ENCODE measurements around the gene SEMA4F. TPM values are rescaled to one million over a fixed set of nuclear protein-coding genes. Genes with fewer than 3 reads are reported as not detected.

SEMA4F gene
- total and polyA plus RNA-seq, 2 donors, result 2.2 to 5.0 TPM

- no peaks in the 10 kb centered on the region for H3K36me3 ChIP-seq (ENCODE audit: insufficient read depth)
- no peak for DNase-seq (ENCODE audit: extremely low spot score)
- 77% methylated on average over 2 of the region's 2 CpGs for WGBS
Measured at GRCh38 chr2:74639550-74639949, 14.5 kb upstream of the SEMA4F start.

GRCh38 chr2:74645344-74645743 lies 8.7 kb upstream of the SEMA4F start:
- no peak overlapping the region for H3K4me3 ChIP-seq (ENCODE audit: low read depth, low read length)

More at GRCh38 chr2:74639550-74639949, 14.5 kb upstream of the SEMA4F start:
- Histone ChIP-seq H3K4me3 (ENCODE audit: low read depth, low read length) (no peak overlapping the region), H3K4me1 (ENCODE audit: insufficient read depth) (no peaks in the 10 kb centered on the region), H3K27ac (ENCODE audit: low read depth) (no peak overlapping the region)

DNA sequence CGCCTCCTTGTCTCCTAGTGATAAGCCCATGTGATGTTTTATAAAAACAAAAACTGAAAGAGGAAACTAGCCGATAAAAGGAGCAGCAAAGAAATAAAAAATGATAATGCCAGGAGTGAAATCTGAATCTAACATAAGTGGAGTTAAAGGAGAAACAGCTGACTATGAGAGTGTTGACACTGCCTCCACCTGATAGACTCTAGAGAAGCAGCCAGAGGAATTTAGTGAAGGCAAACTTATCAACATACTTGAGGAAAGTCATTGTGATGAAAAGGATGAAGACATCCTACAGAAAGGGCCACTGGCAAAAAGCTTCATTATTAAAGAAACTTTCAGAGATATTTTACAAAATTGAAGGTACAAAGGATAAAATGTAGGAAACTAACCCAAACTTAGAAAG lies 7.8 kb upstream of the SEMA4F start:
- WGBS, result 68% methylated on average over 2 of the region's 2 CpGs
- H3K36me3 ChIP-seq (ENCODE audit: insufficient read depth), result no peaks in the 10 kb centered on the region
- no peak overlapping the region for H3K4me3 ChIP-seq (ENCODE audit: low read depth, low read length)
- no peaks in the 10 kb centered on the region for H3K4me1 ChIP-seq (ENCODE audit: insufficient read depth)
- H3K27ac ChIP-seq (ENCODE audit: low read depth), result no peak overlapping the region
- DNase-seq (ENCODE audit: extremely low spot score), result no peak

More at GRCh38 chr2:74645344-74645743, 8.7 kb upstream of the SEMA4F start:
- Histone ChIP-seq H3K36me3 (ENCODE audit: insufficient read depth) (no peaks in the 10 kb centered on the region), H3K4me1 (ENCODE audit: insufficient read depth) (no peaks in the 10 kb centered on the region), H3K27ac (ENCODE audit: low read depth) (no peak overlapping the region)
- no peak for DNase-seq (ENCODE audit: extremely low spot score)
- WGBS, result 68% methylated on average over 4 of the region's 4 CpGs

DNA sequence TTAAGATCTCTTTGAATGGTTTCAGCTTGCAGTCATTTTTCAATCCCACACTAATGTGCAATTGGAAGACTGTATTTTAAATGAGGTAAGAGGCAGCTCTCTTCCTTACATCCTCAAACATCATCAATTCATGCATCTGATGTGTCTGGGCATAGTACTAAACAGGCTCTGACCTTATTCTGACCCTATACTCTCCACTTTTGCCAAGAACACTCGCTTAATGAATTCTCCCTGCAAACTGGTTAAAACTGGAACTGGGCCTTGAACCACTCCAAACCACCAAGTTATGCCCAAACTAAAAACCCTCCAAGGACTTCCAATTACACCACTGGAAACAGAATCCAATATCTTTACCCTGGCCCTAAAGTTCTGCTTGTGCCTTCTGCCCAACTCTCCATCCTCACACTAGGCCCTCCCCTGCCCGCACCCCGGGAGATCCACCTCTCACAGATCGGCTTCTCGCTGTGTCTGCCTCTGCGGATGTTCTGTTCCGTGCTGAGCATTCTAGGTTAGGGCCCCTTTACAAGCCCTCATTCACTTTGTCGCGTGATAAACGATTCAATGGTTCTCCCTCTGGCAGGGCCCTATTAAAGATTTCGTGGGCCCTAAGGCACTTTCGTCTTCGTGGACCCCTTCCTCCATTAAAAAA lies 7.1 kb upstream of the SEMA4F start:
- WGBS, result 92% methylated on average over 13 of the region's 13 CpGs
- Histone ChIP-seq H3K4me3 (ENCODE audit: low read depth, low read length) (no peak overlapping the region), H3K27ac (ENCODE audit: low read depth) (no peak overlapping the region), H3K36me3 (ENCODE audit: insufficient read depth) (no peaks in the 10 kb centered on the region), H3K4me1 (ENCODE audit: insufficient read depth) (no peaks in the 10 kb centered on the region)
- no peak for DNase-seq (ENCODE audit: extremely low spot score)

DNA sequence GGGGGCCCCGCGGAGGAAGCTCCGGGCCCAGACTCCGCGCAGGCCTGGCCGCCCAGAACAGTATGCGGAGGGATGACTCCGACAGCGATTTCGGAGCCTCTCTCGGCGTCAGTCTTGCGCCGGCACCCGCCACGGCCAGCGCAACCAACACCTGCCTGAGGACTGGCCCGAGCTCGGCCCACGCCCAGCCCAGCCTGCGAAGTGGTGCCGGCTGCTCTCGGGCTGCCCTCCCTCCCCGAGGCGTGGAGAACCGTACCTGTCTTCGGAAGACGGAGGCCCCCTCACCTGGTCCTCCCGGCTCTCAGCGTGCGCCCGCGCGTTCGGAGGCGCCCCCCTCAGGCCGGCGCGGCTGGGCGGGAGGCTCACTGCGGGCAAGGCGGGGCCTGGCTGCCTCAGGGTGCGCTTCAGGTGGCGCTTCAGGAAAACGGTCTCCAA lies 6.0 kb upstream of the SEMA4F start, which contains the start of gene M1AP:
TSS of gene M1AP (minus strand) at position 322 of the 435 bp plus-strand sequence. CDS start 8,055 bp downstream, outside the sequence.
- H3K27ac ChIP-seq (ENCODE audit: low read depth), result no peak within 1 kb of the TSS
- DNase-seq (ENCODE audit: extremely low spot score), result no peak
- no peaks in the 10 kb centered on the region for H3K36me3 ChIP-seq (ENCODE audit: insufficient read depth)
- no peaks in the 10 kb centered on the region for H3K4me1 ChIP-seq (ENCODE audit: insufficient read depth)
- H3K4me3 ChIP-seq (ENCODE audit: low read depth, low read length), result no peak within 1 kb of the TSS
- WGBS, result 10% methylated on average over 45 of the region's 45 CpGs

DNA sequence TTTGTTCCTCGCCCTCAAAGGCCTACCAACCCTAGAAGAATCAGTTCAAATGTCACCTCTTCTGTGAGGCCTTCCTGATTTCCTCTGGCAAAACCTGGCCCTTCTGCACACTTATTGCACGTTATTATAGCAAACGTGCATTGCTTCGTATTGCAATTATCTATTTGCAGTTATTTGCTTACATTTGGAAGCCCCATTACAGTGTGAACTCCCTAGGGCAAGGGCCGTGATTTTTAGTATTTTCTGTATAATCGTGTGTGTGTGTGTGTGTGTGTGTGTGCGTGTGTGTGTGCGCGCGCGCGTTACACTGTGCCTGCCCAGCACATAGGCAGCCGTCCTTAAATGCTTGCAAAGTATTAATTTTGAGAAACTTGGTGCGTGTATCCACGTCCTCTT lies 460 bp upstream of the SEMA4F start:
- no peaks in the 10 kb centered on the region for H3K4me1 ChIP-seq (ENCODE audit: insufficient read depth)
- H3K27ac ChIP-seq (ENCODE audit: low read depth), result no peak overlapping the region
- H3K36me3 ChIP-seq (ENCODE audit: insufficient read depth), result no peaks in the 10 kb centered on the region
- H3K4me3 ChIP-seq (ENCODE audit: low read depth, low read length), result peak overlapping the region; percentile 68
- no peak for DNase-seq (ENCODE audit: extremely low spot score)
- 11% methylated on average over 15 of the region's 15 CpGs for WGBS

DNA sequence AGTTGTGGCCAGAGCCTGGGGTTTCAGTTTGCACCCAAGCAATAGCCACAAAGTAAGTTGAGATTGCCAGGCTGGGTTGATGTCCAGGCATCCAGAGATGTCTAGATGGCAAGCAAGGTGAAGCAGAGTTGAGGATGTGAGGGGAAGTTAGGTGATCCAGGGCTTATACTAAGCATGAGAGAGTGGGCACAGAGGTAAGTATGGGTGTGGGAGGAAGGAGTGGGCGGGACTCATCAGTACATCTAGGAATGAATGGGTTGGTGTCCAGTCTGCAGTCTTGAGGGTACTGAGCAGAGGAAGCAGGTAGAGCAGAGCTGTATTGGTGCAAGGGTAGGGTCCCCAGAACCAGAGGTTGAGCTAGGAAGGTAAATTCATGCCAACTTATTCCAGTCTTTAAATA lies 1.5 kb downstream of the SEMA4F start:
- Histone ChIP-seq H3K27ac (ENCODE audit: low read depth) (no peak overlapping the region), H3K36me3 (ENCODE audit: insufficient read depth) (no peaks in the 10 kb centered on the region), H3K4me1 (ENCODE audit: insufficient read depth) (no peaks in the 10 kb centered on the region), H3K4me3 (ENCODE audit: low read depth, low read length) (no peak overlapping the region)
- WGBS, result 100% methylated on average over 1 of the region's 1 CpG
- DNase-seq (ENCODE audit: extremely low spot score), result no peak

- Histone ChIP-seq H3K27ac (ENCODE audit: low read depth) (no peak overlapping the region), H3K4me1 (ENCODE audit: insufficient read depth) (no peaks in the 10 kb centered on the region), H3K4me3 (ENCODE audit: low read depth, low read length) (no peak overlapping the region), H3K36me3 (ENCODE audit: insufficient read depth) (no peaks in the 10 kb centered on the region)
- no peak for DNase-seq (ENCODE audit: extremely low spot score)
- 95% methylated on average over 2 of the region's 2 CpGs for WGBS
Measured at GRCh38 chr2:74658516-74658915, 4.5 kb downstream of the SEMA4F start.

DNA sequence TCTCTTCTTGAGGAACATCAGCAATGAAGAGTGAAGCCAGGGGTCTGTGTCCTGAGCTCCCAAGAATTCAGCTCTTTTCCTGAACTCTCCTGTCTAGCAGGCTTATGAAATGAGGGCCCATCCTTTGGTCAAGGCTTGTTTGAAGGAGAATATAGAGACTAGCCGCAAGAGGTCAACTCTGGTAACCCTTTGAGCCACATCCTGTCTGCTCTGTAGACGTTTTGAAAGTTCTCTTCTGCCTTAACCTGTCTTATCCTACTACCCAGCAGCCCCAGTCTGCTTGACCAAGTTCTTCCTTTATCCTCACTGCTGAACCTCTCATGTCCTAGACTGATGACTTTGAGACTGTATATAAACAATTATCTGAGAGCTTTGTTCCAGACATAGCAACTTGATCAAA lies 5.4 kb downstream of the SEMA4F start:
- 68% methylated on average over 2 of the region's 2 CpGs for WGBS
- no peaks in the 10 kb centered on the region for H3K4me1 ChIP-seq (ENCODE audit: insufficient read depth)
- DNase-seq (ENCODE audit: extremely low spot score), result no peak
- H3K36me3 ChIP-seq (ENCODE audit: insufficient read depth), result peaks cover 2% of the 10 kb centered on the region
- H3K4me3 ChIP-seq (ENCODE audit: low read depth, low read length), result no peak overlapping the region
- no peak overlapping the region for H3K27ac ChIP-seq (ENCODE audit: low read depth)

DNA sequence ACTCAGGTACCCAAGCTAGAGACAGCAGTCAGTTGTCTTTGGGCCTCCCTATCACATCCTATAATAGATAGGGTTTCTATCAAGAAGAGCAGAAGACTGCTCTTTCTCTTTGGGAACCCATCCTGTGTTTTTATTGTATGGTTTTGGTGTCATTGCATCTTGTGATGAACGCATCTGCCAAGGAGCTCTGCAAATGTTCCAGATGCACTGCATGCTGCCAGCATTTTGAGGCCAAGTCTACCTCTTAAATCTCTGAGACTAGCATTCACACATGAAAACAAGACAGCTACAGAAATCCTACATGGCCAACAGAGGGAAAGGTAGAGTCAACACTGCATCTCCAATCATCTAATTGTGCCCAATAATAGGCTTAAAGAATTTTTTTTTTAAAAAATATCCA lies 14.0 kb downstream of the SEMA4F start:
- no peaks in the 10 kb centered on the region for H3K4me1 ChIP-seq (ENCODE audit: insufficient read depth)
- 83% methylated on average over 1 of the region's 1 CpG for WGBS
- no peak overlapping the region for H3K4me3 ChIP-seq (ENCODE audit: low read depth, low read length)
- H3K27ac ChIP-seq (ENCODE audit: low read depth), result no peak overlapping the region
- no peak for DNase-seq (ENCODE audit: extremely low spot score)
- H3K36me3 ChIP-seq (ENCODE audit: insufficient read depth), result peaks cover 2% of the 10 kb centered on the region

DNA sequence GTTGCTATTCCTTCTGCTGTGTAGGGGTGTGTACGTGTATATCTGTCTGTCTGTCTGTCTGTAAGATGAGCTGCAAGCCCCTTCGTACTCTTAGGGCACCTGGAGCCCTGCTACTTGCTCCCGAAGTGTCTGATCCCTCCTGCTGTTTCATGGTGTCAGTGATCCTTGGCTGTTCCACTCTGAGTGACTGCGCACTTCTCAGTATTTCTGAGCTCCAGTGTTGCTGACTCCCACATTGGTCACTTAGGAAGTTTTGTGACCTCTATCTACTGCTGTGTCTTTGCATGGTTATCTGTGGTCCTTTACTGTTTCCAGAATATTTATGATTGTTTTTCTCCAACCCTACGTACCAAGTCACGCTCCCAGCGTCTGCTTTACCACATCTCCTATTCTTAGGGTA lies 16.2 kb downstream of the SEMA4F start:
- DNase-seq (ENCODE audit: extremely low spot score), result no peak
- no peak overlapping the region for H3K4me3 ChIP-seq (ENCODE audit: low read depth, low read length)
- H3K27ac ChIP-seq (ENCODE audit: low read depth), result no peak overlapping the region
- 90% methylated on average over 7 of the region's 7 CpGs for WGBS
- H3K36me3 ChIP-seq (ENCODE audit: insufficient read depth), result no peaks in the 10 kb centered on the region
- no peaks in the 10 kb centered on the region for H3K4me1 ChIP-seq (ENCODE audit: insufficient read depth)

DNA sequence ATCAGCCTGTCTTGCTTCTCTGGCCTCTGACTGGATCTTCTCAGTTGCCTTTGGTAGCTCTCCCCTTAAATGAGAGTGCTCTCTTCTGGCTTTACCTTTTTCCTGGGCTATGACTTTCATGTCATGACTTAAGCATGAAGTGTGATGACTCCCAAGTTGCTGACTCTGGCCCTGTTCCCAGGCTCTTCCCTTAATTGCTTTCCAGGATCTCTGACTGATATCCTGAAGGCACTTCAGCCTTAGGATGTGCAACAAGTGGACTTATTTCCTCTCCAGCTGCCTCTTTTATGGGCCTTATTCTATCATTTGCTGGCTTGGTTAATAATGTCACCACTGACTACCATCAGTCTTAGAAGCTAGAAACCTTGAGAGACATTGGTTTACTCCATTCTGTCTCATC lies 17.4 kb downstream of the SEMA4F start:
- Histone ChIP-seq H3K4me1 (ENCODE audit: insufficient read depth) (no peaks in the 10 kb centered on the region), H3K36me3 (ENCODE audit: insufficient read depth) (no peaks in the 10 kb centered on the region), H3K27ac (ENCODE audit: low read depth) (no peak overlapping the region), H3K4me3 (ENCODE audit: low read depth, low read length) (no peak overlapping the region)
- DNase-seq (ENCODE audit: extremely low spot score), result no peak

DNA sequence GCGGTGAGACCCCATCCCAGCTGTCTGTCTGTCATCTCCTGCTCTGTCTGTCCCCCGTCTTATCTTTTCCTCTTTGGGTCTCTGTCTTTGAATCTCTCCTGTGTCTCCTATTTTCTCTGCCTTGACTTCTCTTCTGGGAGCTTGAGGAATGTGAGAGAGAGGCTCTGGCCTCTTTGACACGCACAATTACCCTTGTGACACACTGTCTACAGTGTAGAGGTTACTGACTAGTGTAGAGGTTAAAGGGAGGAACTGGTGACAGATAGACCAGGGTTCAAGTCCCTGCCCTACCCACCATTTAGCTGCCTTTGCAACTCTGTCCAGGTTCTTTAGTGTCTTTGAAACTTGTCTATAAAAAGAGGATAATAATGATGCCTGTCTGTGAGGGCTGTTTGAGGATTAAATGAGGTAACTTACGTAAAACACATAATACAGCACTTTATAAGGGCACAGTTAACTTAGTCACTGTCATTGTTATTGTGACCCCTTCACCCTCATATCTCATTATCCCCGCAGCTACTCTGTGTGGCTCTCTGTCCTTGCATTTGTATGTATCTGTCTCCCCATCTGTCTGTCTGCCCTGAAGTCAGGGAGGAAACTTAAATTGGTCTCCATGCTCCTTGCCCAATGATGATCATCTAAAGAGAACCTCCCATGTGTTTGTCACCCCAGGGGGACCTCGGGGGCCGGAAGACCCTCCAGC lies 19.9 kb downstream of the SEMA4F start:
- 85% methylated on average over 7 of the region's 7 CpGs for WGBS

DNA sequence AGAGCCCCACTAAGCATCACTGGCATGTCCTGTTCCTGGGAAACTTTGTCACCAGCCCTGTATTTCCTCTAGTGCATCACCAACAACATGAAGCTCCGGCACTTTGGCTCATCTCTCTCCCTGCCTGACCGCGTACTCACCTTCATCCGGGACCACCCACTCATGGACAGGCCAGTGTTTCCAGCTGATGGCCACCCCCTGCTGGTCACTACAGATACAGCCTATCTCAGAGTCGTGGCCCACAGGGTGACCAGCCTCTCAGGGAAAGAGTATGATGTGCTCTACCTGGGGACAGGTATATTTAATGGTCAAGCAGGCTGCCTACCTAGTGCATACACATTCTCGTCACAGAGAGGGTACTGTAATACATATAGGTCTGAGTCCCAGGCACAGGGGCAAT lies 21.0 kb downstream of the SEMA4F start:
- 82% methylated on average over 6 of the region's 6 CpGs for WGBS
- DNase-seq (ENCODE audit: extremely low spot score), result no peak
- no peaks in the 10 kb centered on the region for H3K36me3 ChIP-seq (ENCODE audit: insufficient read depth)
- no peak overlapping the region for H3K27ac ChIP-seq (ENCODE audit: low read depth)
- no peaks in the 10 kb centered on the region for H3K4me1 ChIP-seq (ENCODE audit: insufficient read depth)
- H3K4me3 ChIP-seq (ENCODE audit: low read depth, low read length), result no peak overlapping the region

More for the DNA sequence above, 19.9 kb downstream of the SEMA4F start:
- DNase-seq (ENCODE audit: extremely low spot score), result no peak
- Histone ChIP-seq H3K4me1 (ENCODE audit: insufficient read depth) (no peaks in the 10 kb centered on the region), H3K36me3 (ENCODE audit: insufficient read depth) (no peaks in the 10 kb centered on the region), H3K27ac (ENCODE audit: low read depth) (no peak overlapping the region), H3K4me3 (ENCODE audit: low read depth, low read length) (no peak overlapping the region)

All from urinary bladder (tissue), 4 donors.